Measurements from ENCODE around the gene ERAP2.
A peak's percentile ranks its signal among the peaks of the same experiment; 100 is the strongest.

The ERAP2 gene

GRCh38 chr5:96933764-96934707, 57.7 kb downstream of the ERAP2 start:
- no peak for DNase-seq (ENCODE audit: low read depth)

- DNase-seq (ENCODE audit: low read depth) = peak; percentile 80
Observed at GRCh38 chr5:96934708-96935558, 58.6 kb downstream of the ERAP2 start.

GRCh38 chr5:96935559-96936430, 59.5 kb downstream of the ERAP2 start, which contains the start of gene LNPEP:
LNPEP (plus strand) TSS chr5:96936080; CDS start chr5:96936156, 76 bp downstream.
- DNase-seq (ENCODE audit: low read depth) = peak; percentile 87

- DNase-seq (ENCODE audit: low read depth) = no peak
Observed at GRCh38 chr5:96936431-96937320, 60.4 kb downstream of the ERAP2 start.

- DNase-seq (ENCODE audit: low read depth) = no peak
Observed at GRCh38 chr5:96940586-96940985, 64.3 kb downstream of the ERAP2 start.

GRCh38 chr5:96941140-96941539, 64.8 kb downstream of the ERAP2 start:
- no peak for DNase-seq (ENCODE audit: low read depth)

GRCh38 chr5:96942078-96942477, 65.8 kb downstream of the ERAP2 start:
- no peak for DNase-seq (ENCODE audit: low read depth)

GRCh38 chr5:96942911-96943310, 66.6 kb downstream of the ERAP2 start:
- DNase-seq (ENCODE audit: low read depth) = no peak

GRCh38 chr5:96943799-96944198, 67.5 kb downstream of the ERAP2 start:
- no peak for DNase-seq (ENCODE audit: low read depth)

GRCh38 chr5:96945144-96945897, 69.0 kb downstream of the ERAP2 start:
- no peak for DNase-seq (ENCODE audit: low read depth)

- no peak for DNase-seq (ENCODE audit: low read depth)
Observed at GRCh38 chr5:96946381-96946780, 70.1 kb downstream of the ERAP2 start.

GRCh38 chr5:96952118-96952750, 75.9 kb downstream of the ERAP2 start:
- DNase-seq (ENCODE audit: low read depth) = no peak

- no peak for DNase-seq (ENCODE audit: low read depth)
Observed at GRCh38 chr5:96952974-96953730, 76.9 kb downstream of the ERAP2 start.

GRCh38 chr5:96957254-96958049, 81.2 kb downstream of the ERAP2 start:
- DNase-seq (ENCODE audit: low read depth) = no peak

- DNase-seq (ENCODE audit: low read depth) = no peak
Observed at GRCh38 chr5:96958977-96959376, 82.7 kb downstream of the ERAP2 start.

GRCh38 chr5:96961053-96961452, 84.8 kb downstream of the ERAP2 start:
- no peak for DNase-seq (ENCODE audit: low read depth)

- DNase-seq (ENCODE audit: low read depth) = no peak
Observed at GRCh38 chr5:96962540-96962991, 86.3 kb downstream of the ERAP2 start.

- DNase-seq (ENCODE audit: low read depth) = no peak
Observed at GRCh38 chr5:96963267-96963666, 87.0 kb downstream of the ERAP2 start.
